Astrocyte (in vitro differentiated cells and primary cell): ENCODE results near the gene CEBPG.

Experiments
- EZH2 ChIP-seq: IDR thresholded peaks from 2 replicates; pipeline ENCODE4 v1.6.1; 2012; ENCODE audit warnings: mild to moderate bottlenecking, low read length, inconsistent platforms; ENCODE audit not compliant: insufficient read depth
- TF ChIP-seq, protein P1 (sequence below): IDR thresholded peaks from 2 replicates; pipeline ENCODE4 v1.5.1; 2011; ENCODE audit warnings: low read depth, mild to moderate bottlenecking, inconsistent platforms, low read length, moderate library complexity; ENCODE audit not compliant: insufficient read depth

DNA sequence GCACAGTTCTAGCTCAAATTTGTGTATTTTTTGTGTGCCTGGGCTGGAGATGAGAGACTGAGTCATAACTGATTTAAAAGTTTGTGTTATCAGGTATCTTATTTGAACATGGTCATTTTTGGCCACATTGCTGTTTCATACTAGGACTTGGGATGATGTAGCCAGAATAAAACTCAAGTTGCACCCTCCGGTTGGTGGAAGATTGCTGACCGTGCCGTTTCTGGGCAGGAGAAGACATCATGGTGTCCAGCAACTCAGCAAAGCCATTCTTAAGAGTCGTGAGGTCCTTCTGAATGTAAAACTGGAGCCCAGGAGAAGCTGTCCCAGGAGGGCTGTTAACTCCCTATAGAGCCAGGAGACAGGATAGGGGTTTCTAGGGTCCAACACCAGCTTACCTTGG lies 7.6 kb downstream of the CEBPG start:
- TF ChIP-seq, protein P1, sequence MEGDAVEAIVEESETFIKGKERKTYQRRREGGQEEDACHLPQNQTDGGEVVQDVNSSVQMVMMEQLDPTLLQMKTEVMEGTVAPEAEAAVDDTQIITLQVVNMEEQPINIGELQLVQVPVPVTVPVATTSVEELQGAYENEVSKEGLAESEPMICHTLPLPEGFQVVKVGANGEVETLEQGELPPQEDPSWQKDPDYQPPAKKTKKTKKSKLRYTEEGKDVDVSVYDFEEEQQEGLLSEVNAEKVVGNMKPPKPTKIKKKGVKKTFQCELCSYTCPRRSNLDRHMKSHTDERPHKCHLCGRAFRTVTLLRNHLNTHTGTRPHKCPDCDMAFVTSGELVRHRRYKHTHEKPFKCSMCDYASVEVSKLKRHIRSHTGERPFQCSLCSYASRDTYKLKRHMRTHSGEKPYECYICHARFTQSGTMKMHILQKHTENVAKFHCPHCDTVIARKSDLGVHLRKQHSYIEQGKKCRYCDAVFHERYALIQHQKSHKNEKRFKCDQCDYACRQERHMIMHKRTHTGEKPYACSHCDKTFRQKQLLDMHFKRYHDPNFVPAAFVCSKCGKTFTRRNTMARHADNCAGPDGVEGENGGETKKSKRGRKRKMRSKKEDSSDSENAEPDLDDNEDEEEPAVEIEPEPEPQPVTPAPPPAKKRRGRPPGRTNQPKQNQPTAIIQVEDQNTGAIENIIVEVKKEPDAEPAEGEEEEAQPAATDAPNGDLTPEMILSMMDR: no peak
- no peak for TF ChIP-seq EZH2
